GM23338 (cell line): ENCODE measurements around the gene ADORA1. TPM values are rescaled to one million over a fixed set of nuclear protein-coding genes. Genes with fewer than 3 reads are reported as not detected.

Experiments
- ATAC-seq: fragments of 200-7000 bp; cut with Tn5 transposase; 3 replicates; pipeline ENCODE4 v1.9.1; 2020
- DNase-seq: peaks from one replicate; pipeline ENCODE4 v3.0.0-alpha.2; 2015; ENCODE audit warnings: low spot score
- H2AFZ ChIP-seq: fragments of 200-600 bp; sonication (generic); 2 replicates; pipeline ENCODE4 v1.8.0; 2016; ENCODE audit warnings: antibody characterized with exemption, mild to moderate bottlenecking, moderate library complexity
- H3F3A ChIP-seq: fragments of 200-600 bp; sonication (generic); replicated peaks from 2 replicates; pipeline ENCODE4 v1.8.0; 2017; ENCODE audit warnings: antibody characterized with exemption, mixed run types, low read depth
- H3K27ac ChIP-seq: fragments of 200-600 bp; sonication (generic); 2 replicates; pipeline ENCODE4 v1.6.1; 2016; ENCODE audit warnings: low read depth
- H3K27me3 ChIP-seq: fragments of 200-600 bp; sonication (generic); 2 replicates; pipeline ENCODE4 v1.8.0; 2016; ENCODE audit warnings: mild to moderate bottlenecking, mixed run types, moderate library complexity; ENCODE audit not compliant: insufficient read depth
- H3K36me3 ChIP-seq: fragments of 200-600 bp; sonication (generic); 2 replicates; pipeline ENCODE4 v1.8.0; 2016; ENCODE audit warnings: mild to moderate bottlenecking; ENCODE audit not compliant: insufficient read depth
- H3K4me1 ChIP-seq: fragments of 200-600 bp; sonication (generic); 2 replicates; pipeline ENCODE4 v1.8.0; 2016; ENCODE audit warnings: mild to moderate bottlenecking, moderate library complexity; ENCODE audit not compliant: insufficient read depth
- H3K4me2 ChIP-seq: fragments of 200-600 bp; sonication (generic); 2 replicates; pipeline ENCODE4 v1.7.1; 2017; ENCODE audit warnings: mixed run types
- H3K4me3 ChIP-seq: fragments of 200-600 bp; sonication (generic); 2 replicates; pipeline ENCODE4 v1.6.1; 2016; ENCODE audit warnings: mixed run types
- H3K79me2 ChIP-seq: fragments of 200-600 bp; sonication (generic); replicated peaks from 2 replicates; pipeline ENCODE4 v1.8.0; 2017; ENCODE audit warnings: mild to moderate bottlenecking; ENCODE audit not compliant: insufficient read depth
- H3K9me2 ChIP-seq: fragments of 200-600 bp; sonication (generic); 2 replicates; pipeline ENCODE4 v1.8.0; 2017; ENCODE audit not compliant: insufficient read depth
- H4K20me1 ChIP-seq: fragments of 200-600 bp; sonication (generic); replicated peaks from 2 replicates; pipeline ENCODE4 v1.8.0; 2017; ENCODE audit warnings: mild to moderate bottlenecking; ENCODE audit not compliant: insufficient read depth
- H3K27ac Mint-ChIP-seq: 2 replicates; pipeline ENCODE4 v1.8.0; 2020; ENCODE audit warnings: inconsistent platforms, mild to moderate bottlenecking, moderate library complexity, mixed read lengths
- H3K27me3 Mint-ChIP-seq: 3 replicates; pipeline ENCODE4 v1.8.0; 2022; ENCODE audit warnings: low read depth, mild to moderate bottlenecking, moderate library complexity, mixed read lengths, inconsistent platforms; ENCODE audit not compliant: insufficient read depth, poor library complexity
- H3K36me3 Mint-ChIP-seq: 3 replicates; pipeline ENCODE4 v1.8.0; 2021; ENCODE audit warnings: low read depth, mild to moderate bottlenecking, inconsistent platforms, moderate library complexity, mixed read lengths
- H3K4me1 Mint-ChIP-seq: 3 replicates; pipeline ENCODE4 v1.8.0; 2020; ENCODE audit warnings: mild to moderate bottlenecking, inconsistent platforms, mixed read lengths
- H3K4me3 Mint-ChIP-seq: 3 replicates; pipeline ENCODE4 v1.8.0; 2021; ENCODE audit warnings: moderate library complexity, mild to moderate bottlenecking, inconsistent platforms, mixed read lengths
- H3K9me3 Mint-ChIP-seq: 3 replicates; pipeline ENCODE4 v1.8.0; 2020; ENCODE audit warnings: moderate library complexity, mild to moderate bottlenecking, inconsistent platforms, mixed read lengths
- CTCF ChIP-seq, 2 experiments: fragments of 200-600 bp in 1 of 2; sonication (generic) in 1 of 2; conservative IDR thresholded peaks; 2 replicates each; pipeline versions ENCODE4 v1.5.1 to v1.6.1; 2016 to 2017; ENCODE audit warnings: antibody characterized with exemption in 2 of 2, low read depth in 2 of 2, mild to moderate bottlenecking in 2 of 2, moderate library complexity in 1 of 2
- ETS1 ChIP-seq: IDR thresholded peaks from 2 replicates; pipeline ENCODE4 v1.6.1; 2016; ENCODE audit warnings: antibody characterized with exemption
- EZH2 ChIP-seq: fragments of 200-600 bp; sonication (generic); IDR thresholded peaks from one replicate; pipeline ENCODE4 v1.8.0; 2017; ENCODE audit warnings: antibody characterized with exemption, mild to moderate bottlenecking, low read depth; ENCODE audit not compliant: unreplicated experiment
- EZH2phosphoT487 ChIP-seq: fragments of 200-600 bp; sonication (generic); IDR thresholded peaks from one replicate; pipeline ENCODE4 v1.8.1; 2018; ENCODE audit warnings: antibody characterized with exemption; ENCODE audit not compliant: unreplicated experiment
- JUNB ChIP-seq: IDR thresholded peaks from one replicate; pipeline ENCODE4 v1.6.1; 2016; ENCODE audit warnings: antibody characterized with exemption; ENCODE audit not compliant: unreplicated experiment
- NANOG ChIP-seq: IDR thresholded peaks from 2 replicates; pipeline ENCODE4 v1.6.1; 2016; ENCODE audit warnings: antibody characterized with exemption, borderline replicate concordance
- POLR2AphosphoS5 ChIP-seq: IDR thresholded peaks from 2 replicates; pipeline ENCODE4 v1.6.1; 2016; ENCODE audit warnings: antibody characterized with exemption, low read depth
- REST ChIP-seq: IDR thresholded peaks from one replicate; pipeline ENCODE4 v1.6.1; 2018; ENCODE audit warnings: antibody characterized with exemption; ENCODE audit not compliant: unreplicated experiment
- STAT1 ChIP-seq: IDR thresholded peaks from one replicate; pipeline ENCODE4 v1.6.1; 2016; ENCODE audit warnings: antibody characterized with exemption; ENCODE audit not compliant: unreplicated experiment
- ZNF114 ChIP-seq: fragments of 250-450 bp; sonication (Bioruptor Pico); IDR thresholded peaks from 2 replicates; pipeline ENCODE4 v1.5.0; 2020; ENCODE audit warnings: mild to moderate bottlenecking, moderate library complexity
- ZNF331 ChIP-seq: fragments of 250-450 bp; sonication (Bioruptor Pico); IDR thresholded peaks from 2 replicates; pipeline ENCODE4 v1.5.0; 2020; ENCODE audit warnings: low read depth, mild to moderate bottlenecking, moderate library complexity
- ZNF462 ChIP-seq: fragments of 250-450 bp; sonication (Bioruptor Pico); IDR thresholded peaks from 2 replicates; pipeline ENCODE4 v1.5.0; 2020; ENCODE audit warnings: mild to moderate bottlenecking, moderate library complexity
- polyA plus RNA-seq: library from polyadenylated mRNA; unstranded; fragments of >200 nt; fragmentation: Nextera tagmentation; extraction: Ambion mirVana; gene quantifications from 2 replicates; pipeline ENCODE4 v1.2.1, GENCODE V29; 2016
- total RNA-seq: library from RNA; depleted of rRNA; stranded (reverse); fragments of >200 nt; shearing (Covaris generic); gene quantifications from 2 replicates; pipeline ENCODE4 v1.2.3, GENCODE V29; 2014

The ADORA1 gene
- total and polyA plus RNA-seq, 2 experiments from 2014 or later, result 0.63 to 1.8 TPM

- Histone ChIP-seq H3K36me3 (no peaks in the 10 kb centered on the region), H3F3A (no peaks in the 10 kb centered on the region), H3K27me3 (no peaks in the 10 kb centered on the region), H3K4me2 (no peak overlapping the region), H4K20me1 (no peaks in the 10 kb centered on the region), H3K4me1 (peaks cover 10% of the 10 kb centered on the region), H3K4me3 (no peak overlapping the region), H3K9me2 (no peaks in the 10 kb centered on the region), H2AFZ (no peak overlapping the region), H3K27ac (no peak overlapping the region), H3K79me2 (no peaks in the 10 kb centered on the region)
- Mint-ChIP-seq H3K9me3 (no peaks in the 10 kb centered on the region; the same call in 2 of the 3 replicates), H3K4me3 (no peak overlapping the region), H3K27me3 (peaks cover 21% of the 10 kb centered on the region), H3K36me3 (no peaks in the 10 kb centered on the region), H3K4me1 (peaks cover 17% of the 10 kb centered on the region), H3K27ac (no peak overlapping the region)
- TF ChIP-seq ZNF331 (CRISPR knock-in tag) (no peak), ZNF114 (no peak), CTCF (conservative IDR thresholded peaks at IDR 0.05; ENCODE audit: low read depth in 2 of 2) (no peak), POLR2AphosphoS5 (no peak), ZNF462 (CRISPR knock-in tag) (no peak), EZH2 (no peak), STAT1 (no peak), NANOG (no peak), EZH2phosphoT487 (no peak), JUNB (no peak), REST (no peak), ETS1 (no peak)
- ATAC-seq (no peak), DNase-seq (no peak)
These were observed 85.6 kb downstream of the ADORA1 start for GRCh38 chr1:203213126-203213525.
